ENCODE measurements around the gene NECTIN1. TPM values are rescaled to one million over a fixed set of nuclear protein-coding genes. Genes with fewer than 3 reads are reported as not detected.

NECTIN1 gene
- total RNA-seq, 1 experiment from 2014 or later: 19.9 TPM

DNA sequence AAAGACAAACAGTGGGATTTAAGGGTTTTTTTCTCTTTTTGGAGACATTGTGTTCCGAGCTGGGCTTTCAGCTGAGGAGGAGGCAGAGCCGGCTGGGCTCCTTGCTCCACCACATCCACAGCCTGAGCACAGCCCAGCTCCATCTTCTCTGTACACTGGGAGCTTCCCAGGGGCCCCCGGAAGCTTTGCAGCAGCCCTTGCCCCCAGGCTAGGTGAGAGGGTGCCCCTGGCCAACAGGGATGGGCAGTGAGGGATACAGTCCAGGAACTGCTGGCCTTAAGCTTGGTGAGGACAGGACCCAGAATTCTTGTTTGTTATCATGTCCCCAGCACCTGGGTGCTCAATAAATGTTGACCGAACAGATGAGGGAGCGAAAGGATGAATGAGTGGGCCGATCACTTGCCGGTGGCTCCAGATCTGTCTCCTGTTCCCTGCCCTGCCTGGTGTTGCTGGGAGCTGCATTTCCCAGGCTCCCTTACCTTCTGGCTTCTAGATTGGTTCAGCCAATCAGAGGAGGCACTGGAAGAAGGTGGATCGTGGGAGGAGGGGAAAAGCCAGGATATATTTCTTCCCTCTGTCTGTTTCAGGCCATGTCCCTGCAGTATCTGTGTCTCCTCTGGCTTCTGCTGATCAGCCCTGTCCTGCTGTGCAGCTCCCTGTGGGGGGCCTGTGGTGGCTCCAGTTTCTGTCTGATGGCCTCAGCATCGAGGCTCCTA, 26.5 kb upstream of the NECTIN1 start:
- Histone ChIP-seq H3F3A (ENCODE audit: low read length, unreplicated experiment) (no peaks in the 10 kb centered on the region), H3K9ac (ENCODE audit: low read length) (no peak overlapping the region), H3K27me3 (ENCODE audit: low read length) (peaks cover 60% of the 10 kb centered on the region), H3K4me2 (ENCODE audit: low read length) (no peak overlapping the region), H3K4me1 (ENCODE audit: insufficient read depth, low read length) (peaks cover 9% of the 10 kb centered on the region), H3K79me2 (ENCODE audit: low read length) (no peaks in the 10 kb centered on the region), H4K20me1 (ENCODE audit: low read length) (no peaks in the 10 kb centered on the region), H3K27ac (ENCODE audit: low read length) (no peak overlapping the region), H3K36me3 (ENCODE audit: low read depth, low read length) (no peaks in the 10 kb centered on the region), H2AFZ (ENCODE audit: low read length) (no peak overlapping the region), H3K4me3 (ENCODE audit: low read length) (no peak overlapping the region), H3K9me3 (ENCODE audit: low read length) (no peaks in the 10 kb centered on the region), H3K9me2 (replicated peaks; ENCODE audit: low read length) (no peaks in the 10 kb centered on the region)
- DNase-seq (no peak), ATAC-seq (no peak)
- BruUV-seq (replicated peaks): no TSS peak
- ChIA-PET POLR2A (ENCODE audit: unreplicated experiment) (no interaction called here), CTCF (no interaction called here)
- intact Hi-C loops (cut with micrococcal nuclease): no loop called here
- TF ChIP-seq EZH2 (IDR thresholded peaks at IDR 0.05; ENCODE audit: low read length, unreplicated experiment) (no peak), EZH2phosphoT487 (IDR thresholded peaks at IDR 0.05; ENCODE audit: borderline replicate concordance, low read length) (no peak)
- TF ChIP-seq, protein P1, sequence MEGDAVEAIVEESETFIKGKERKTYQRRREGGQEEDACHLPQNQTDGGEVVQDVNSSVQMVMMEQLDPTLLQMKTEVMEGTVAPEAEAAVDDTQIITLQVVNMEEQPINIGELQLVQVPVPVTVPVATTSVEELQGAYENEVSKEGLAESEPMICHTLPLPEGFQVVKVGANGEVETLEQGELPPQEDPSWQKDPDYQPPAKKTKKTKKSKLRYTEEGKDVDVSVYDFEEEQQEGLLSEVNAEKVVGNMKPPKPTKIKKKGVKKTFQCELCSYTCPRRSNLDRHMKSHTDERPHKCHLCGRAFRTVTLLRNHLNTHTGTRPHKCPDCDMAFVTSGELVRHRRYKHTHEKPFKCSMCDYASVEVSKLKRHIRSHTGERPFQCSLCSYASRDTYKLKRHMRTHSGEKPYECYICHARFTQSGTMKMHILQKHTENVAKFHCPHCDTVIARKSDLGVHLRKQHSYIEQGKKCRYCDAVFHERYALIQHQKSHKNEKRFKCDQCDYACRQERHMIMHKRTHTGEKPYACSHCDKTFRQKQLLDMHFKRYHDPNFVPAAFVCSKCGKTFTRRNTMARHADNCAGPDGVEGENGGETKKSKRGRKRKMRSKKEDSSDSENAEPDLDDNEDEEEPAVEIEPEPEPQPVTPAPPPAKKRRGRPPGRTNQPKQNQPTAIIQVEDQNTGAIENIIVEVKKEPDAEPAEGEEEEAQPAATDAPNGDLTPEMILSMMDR (conservative IDR thresholded peaks at IDR 0.05; ENCODE audit: low read depth, low read length): no peak

GRCh38 chr11:119754656-119755355, 25.8 kb upstream of the NECTIN1 start:
- H3K4me2 ChIP-seq (ENCODE audit: low read length): no peak overlapping the region
- no TSS peak for BruUV-seq (replicated peaks)
- H3K9me2 ChIP-seq (replicated peaks; ENCODE audit: low read length): no peaks in the 10 kb centered on the region
- no peaks in the 10 kb centered on the region for H3K9me3 ChIP-seq (ENCODE audit: low read length)
- H3K4me1 ChIP-seq (ENCODE audit: insufficient read depth, low read length): peaks cover 9% of the 10 kb centered on the region
- H4K20me1 ChIP-seq (ENCODE audit: low read length): no peaks in the 10 kb centered on the region
- H3K36me3 ChIP-seq (ENCODE audit: low read depth, low read length): no peaks in the 10 kb centered on the region
- TF ChIP-seq EZH2 (IDR thresholded peaks at IDR 0.05; ENCODE audit: low read length, unreplicated experiment) (no peak), EZH2phosphoT487 (IDR thresholded peaks at IDR 0.05; ENCODE audit: borderline replicate concordance, low read length) (no peak)
- TF ChIP-seq, protein P1 (conservative IDR thresholded peaks at IDR 0.05; ENCODE audit: low read depth, low read length): no peak
- H3K9ac ChIP-seq (ENCODE audit: low read length): no peak overlapping the region
- H3K27ac ChIP-seq (ENCODE audit: low read length): no peak overlapping the region
- DNase-seq: no peak
- ATAC-seq: no peak
- H3F3A ChIP-seq (ENCODE audit: low read length, unreplicated experiment): no peaks in the 10 kb centered on the region
- H3K4me3 ChIP-seq (ENCODE audit: low read length): no peak overlapping the region
- intact Hi-C loops (cut with micrococcal nuclease): no loop called here
- H2AFZ ChIP-seq (ENCODE audit: low read length): no peak overlapping the region
- no peaks in the 10 kb centered on the region for H3K79me2 ChIP-seq (ENCODE audit: low read length)
- POLR2A ChIA-PET (ENCODE audit: unreplicated experiment): no interaction called here
- H3K27me3 ChIP-seq (ENCODE audit: low read length): peaks cover 65% of the 10 kb centered on the region
- CTCF ChIA-PET: no interaction called here

DNA sequence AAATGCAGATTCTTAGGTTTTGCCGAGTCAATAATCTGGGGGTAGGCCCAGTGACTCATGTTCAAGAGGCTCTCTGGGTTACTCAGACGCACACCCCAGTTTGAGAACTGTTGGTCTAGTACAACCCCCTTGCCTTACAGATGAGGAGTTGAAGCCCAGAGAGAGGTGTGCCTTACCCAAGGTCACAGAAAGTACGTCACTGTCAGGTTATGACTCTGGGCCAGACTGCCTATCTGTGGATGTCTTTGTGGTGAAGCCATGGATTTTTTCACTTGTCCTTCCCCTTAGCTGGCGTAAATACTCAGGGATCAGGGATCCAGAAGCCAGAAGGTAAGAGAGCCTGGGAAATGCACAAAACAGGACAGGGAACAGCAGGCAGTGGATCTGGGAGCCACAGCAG, 25.2 kb upstream of the NECTIN1 start:
- ATAC-seq (no peak), DNase-seq (no peak)
- ChIA-PET CTCF (no interaction called here), POLR2A (ENCODE audit: unreplicated experiment) (no interaction called here)
- no peak overlapping the region for H3K4me2 ChIP-seq (ENCODE audit: low read length)
- no peak overlapping the region for H3K27ac ChIP-seq (ENCODE audit: low read length)
- H4K20me1 ChIP-seq (ENCODE audit: low read length): no peaks in the 10 kb centered on the region
- intact Hi-C loops (cut with micrococcal nuclease): no loop called here
- H3F3A ChIP-seq (ENCODE audit: low read length, unreplicated experiment): no peaks in the 10 kb centered on the region
- no peak overlapping the region for H2AFZ ChIP-seq (ENCODE audit: low read length)
- no peak overlapping the region for H3K9ac ChIP-seq (ENCODE audit: low read length)
- H3K79me2 ChIP-seq (ENCODE audit: low read length): no peaks in the 10 kb centered on the region
- peaks cover 4% of the 10 kb centered on the region for H3K4me1 ChIP-seq (ENCODE audit: insufficient read depth, low read length)
- no peak for TF ChIP-seq EZH2 (IDR thresholded peaks at IDR 0.05; ENCODE audit: low read length, unreplicated experiment)
- H3K9me3 ChIP-seq (ENCODE audit: low read length): no peaks in the 10 kb centered on the region
- no peaks in the 10 kb centered on the region for H3K36me3 ChIP-seq (ENCODE audit: low read depth, low read length)
- no peak overlapping the region for H3K4me3 ChIP-seq (ENCODE audit: low read length)
- BruUV-seq (replicated peaks): no TSS peak
- H3K9me2 ChIP-seq (replicated peaks; ENCODE audit: low read length): no peaks in the 10 kb centered on the region
- peaks cover 66% of the 10 kb centered on the region for H3K27me3 ChIP-seq (ENCODE audit: low read length)

Measured in PC-3 (cell line).